Measurements from ENCODE around the gene DYSF.
"Not testable (repeated sequence)": the region's sequence is repeated elsewhere in the genome, so short reads cannot be mapped to it uniquely, and the experiment has no call there.

DYSF gene

GRCh38 chr2:71473346-71474031 lies 20.1 kb downstream of the DYSF start:
- no peak for DNase-seq

DNA sequence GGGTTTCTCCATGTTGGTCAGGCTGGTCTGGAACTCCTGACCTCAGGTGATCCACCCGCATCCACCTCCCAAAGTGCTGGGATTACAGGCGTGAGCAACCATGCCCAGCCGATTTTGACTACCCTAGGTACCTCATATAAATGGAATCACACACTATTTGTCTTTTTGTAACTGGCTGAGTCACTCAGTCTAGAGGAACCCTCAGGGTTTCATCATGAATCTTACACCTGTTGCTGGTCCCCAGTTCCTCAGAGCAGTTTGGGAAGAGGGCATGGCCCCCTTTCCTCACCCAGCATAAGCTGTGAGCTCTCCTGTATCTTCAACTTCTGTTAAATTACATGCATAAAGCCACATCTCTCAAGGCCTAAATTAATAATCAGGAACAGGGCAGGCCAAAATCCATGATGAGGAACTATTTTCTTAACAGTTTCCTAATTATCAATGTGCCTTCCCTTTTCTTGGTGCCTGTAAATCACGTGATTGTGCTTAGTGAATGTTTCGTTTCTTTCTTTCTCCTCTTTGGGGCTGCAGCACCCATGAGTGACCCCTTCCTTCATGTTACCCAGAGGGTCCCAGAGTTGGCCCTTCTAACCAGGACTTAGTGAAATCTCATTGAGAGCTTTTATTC lies 20.9 kb downstream of the DYSF start:
- DNase-seq: no peak

DNA sequence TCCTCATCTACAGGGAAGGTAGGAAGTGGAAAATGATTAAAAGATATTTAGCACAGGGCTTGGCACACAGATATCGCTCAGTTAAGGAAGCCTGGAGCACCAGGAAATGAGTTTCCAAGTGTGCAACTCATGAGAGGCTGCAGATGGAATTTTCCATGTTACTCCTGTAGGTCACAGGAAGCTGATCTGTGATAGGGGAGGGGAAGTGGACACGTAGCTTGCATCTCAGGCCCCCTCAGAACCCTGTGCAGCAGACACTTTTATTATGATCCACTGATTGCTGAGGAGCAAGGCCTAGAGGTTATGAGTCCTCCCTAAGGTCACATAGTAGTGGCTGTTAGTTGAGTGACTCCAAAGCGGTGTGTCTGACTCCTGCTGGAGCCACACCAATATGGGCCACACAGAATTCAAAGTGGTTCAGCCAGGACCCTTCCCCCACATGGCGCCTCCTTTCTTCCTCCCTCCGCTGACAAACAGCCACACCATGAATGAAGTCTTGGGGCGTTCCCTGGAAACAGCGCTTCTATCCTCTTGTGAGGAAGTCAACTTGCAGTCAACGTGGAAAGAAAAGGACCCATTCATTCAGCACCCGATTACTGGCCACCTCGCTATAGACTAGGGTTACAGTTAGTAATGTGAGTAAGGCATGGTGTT lies 21.5 kb downstream of the DYSF start:
- no peak for DNase-seq

DNA sequence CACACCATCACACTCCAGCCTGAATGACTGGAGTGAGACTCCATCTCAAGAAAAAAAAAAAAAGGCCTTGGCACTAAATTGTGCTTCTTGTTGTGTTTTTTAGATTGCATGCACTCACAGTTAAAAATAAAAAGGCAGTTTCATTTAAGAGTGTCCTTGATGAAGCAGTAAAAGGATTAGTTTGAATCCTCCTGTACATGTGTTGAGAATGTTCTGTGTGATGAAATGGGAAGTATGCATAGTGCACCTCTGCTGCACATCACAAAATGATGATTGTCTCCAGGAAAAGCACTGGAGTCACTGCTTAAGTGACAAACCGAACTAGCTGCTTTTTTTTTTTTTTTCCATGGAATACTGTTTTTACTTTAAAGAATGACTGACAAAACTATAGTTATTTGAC lies 23.1 kb downstream of the DYSF start:
- DNase-seq: no peak

- DNase-seq: no peak
Observed at GRCh38 chr2:71477231-71477691, 23.9 kb downstream of the DYSF start.

- no peak for DNase-seq
Observed at GRCh38 chr2:71478806-71479205, 25.4 kb downstream of the DYSF start.

GRCh38 chr2:71479261-71479660 lies 25.9 kb downstream of the DYSF start:
- no peak for DNase-seq

DNA sequence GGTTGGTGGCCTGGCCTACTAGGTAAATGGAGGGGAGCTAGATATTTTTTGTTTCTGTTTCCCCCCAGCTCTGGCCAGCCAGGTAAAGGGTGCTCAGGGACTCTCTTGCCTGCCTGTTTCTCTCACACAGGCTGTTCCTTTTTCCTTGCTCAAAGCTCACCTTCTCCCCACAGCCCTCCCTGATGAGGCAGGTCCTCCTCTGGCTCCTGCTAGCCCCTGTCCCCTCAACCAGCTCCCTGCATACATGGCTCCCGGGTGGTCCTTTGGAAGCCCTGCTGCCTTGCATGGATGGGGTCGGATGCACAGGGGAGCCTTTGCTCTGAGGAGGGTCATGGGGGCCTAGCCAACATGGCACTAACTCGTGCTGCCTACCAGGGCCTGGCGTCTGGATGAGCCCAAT lies 27.8 kb downstream of the DYSF start:
- no peak for DNase-seq

DNA sequence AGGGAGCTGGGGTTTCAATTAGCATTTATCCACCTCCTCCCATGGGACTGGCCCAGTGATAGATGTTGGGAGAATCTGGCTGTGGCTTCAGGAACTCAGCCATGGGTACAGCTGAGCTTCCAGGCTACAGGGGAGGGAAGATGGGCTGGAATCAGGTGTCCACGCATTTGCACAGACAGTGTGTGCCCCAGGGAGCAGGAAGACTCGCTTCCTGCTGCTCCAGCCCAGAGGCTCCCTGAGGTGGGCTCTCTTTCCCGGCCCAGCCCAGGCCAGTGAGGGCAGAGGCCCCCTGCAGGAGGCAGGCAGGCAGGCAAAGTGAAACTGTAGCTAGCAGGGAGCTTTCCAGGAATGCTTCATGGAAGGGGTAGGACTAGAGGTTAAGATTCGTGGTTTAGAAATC lies 28.7 kb downstream of the DYSF start:
- no peak for DNase-seq

- DNase-seq: no peak
Observed at GRCh38 chr2:71483246-71483645, 29.9 kb downstream of the DYSF start.

DNA sequence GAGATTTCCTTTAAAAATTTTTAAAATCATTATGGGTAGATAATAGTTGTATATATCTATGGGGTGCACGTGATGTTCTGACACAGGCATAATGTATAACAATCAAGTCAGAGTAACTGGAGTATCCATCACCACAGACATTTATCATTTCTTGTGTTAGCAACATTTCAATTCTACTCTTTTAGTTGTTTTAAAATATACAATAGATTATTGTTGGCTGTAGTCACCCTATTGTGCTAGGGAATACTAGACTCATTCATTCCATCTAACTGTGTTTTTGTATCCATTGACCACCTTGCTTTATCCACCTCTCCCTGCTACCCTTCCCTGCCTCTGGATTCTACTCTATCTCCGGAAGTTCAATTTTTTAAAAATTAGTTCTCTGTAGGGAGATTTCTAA lies 31.0 kb downstream of the DYSF start:
- no peak for DNase-seq

DNA sequence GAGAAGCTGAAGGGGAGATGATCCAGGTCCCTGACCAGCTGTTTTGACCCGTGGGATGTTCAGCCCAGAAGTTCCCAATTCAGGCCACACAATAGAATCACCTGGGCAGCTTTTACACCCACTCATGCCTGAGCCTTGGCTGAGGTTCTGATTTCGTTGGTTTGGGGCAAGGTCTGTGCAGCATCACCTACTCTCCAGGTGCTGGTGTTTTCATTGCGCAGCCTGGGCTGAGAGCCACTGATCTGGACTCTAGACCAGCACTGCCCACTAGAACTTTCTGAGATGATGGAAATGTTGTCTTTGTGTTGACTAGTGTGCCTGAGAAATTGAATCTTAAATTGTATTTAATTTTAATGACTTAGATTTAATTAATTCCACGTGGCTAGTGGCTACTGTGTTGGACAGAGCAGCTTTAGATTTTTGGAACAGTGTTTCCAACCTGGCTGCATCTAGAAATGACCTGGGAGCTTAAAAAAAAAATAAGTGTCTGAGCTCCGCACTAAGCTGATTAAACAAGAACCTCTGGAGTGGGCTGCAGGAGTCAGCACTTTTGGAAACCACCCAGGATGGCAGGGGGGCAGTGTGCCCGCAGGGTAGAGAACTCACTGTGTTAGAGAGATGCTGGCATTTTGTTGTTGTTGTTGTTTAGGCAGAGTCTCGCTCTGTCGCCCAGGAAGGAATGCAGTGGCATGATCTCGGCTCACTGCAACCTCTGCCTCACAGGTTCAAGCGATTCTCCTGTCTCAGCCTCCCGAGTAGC lies 33.7 kb downstream of the DYSF start:
- DNase-seq: no peak

GRCh38 chr2:71491551-71491950 lies 38.2 kb downstream of the DYSF start:
- not testable (repeated sequence) for DNase-seq

GRCh38 chr2:71492112-71492511 lies 38.8 kb downstream of the DYSF start:
- no peak for DNase-seq

- DNase-seq: no peak
Observed at GRCh38 chr2:71494091-71494490, 40.7 kb downstream of the DYSF start.

- DNase-seq: no peak
Observed at GRCh38 chr2:71494523-71495155, 41.3 kb downstream of the DYSF start.

DNA sequence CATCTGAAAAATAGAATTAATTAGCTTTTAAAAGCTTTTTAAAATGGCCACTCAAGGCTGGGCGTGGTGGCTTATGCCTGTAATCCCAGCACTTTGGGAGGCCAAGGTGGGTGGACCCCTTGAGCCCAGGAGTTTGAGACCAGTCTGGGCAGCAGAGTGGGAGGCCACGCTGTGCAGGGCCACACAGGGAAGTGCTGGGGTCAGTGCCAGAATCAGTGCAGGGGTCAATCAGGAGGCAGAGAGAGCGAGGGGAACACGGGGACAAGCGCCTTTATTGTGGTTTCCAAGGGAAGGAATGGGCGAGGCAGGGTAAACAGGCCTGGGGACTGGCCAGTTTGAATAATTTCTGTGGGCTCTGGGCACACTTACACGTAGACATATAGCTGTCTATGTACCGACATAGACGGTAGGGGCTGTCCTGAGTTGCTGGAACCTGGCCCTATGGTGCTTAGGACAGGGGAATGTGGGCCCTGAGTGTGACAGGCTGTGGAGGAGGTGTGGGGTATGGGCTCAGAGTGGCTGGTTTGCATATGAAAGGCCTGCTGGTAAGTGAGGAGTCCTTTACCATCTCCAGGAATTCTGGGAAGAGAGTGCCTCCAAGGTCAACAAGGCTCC lies 42.9 kb downstream of the DYSF start:
- DNase-seq: no peak

GRCh38 chr2:71498261-71498701 lies 44.9 kb downstream of the DYSF start:
- DNase-seq: no peak

DNA sequence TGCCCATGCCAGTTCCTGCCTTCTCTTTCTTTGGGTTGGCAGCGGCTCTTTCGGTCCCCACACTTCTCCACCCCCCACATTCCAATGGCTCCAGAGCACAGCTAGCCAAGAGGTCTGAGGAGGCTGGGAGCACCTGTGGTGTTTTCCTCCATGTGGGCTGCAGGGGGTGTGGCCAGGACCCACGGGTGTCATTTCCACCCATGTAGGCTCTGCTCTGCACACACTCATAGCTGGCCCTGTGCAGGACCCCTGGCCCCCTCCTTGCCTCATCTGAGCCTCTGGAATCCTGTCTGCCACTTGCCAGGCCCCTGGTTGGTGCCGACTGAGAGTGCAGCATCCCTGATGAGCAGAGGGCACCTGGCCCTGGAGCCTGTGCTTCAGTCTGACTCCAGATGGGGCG lies 46.3 kb downstream of the DYSF start:
- no peak for DNase-seq

GRCh38 chr2:71500426-71501079 lies 47.2 kb downstream of the DYSF start:
- no peak for DNase-seq

DNA sequence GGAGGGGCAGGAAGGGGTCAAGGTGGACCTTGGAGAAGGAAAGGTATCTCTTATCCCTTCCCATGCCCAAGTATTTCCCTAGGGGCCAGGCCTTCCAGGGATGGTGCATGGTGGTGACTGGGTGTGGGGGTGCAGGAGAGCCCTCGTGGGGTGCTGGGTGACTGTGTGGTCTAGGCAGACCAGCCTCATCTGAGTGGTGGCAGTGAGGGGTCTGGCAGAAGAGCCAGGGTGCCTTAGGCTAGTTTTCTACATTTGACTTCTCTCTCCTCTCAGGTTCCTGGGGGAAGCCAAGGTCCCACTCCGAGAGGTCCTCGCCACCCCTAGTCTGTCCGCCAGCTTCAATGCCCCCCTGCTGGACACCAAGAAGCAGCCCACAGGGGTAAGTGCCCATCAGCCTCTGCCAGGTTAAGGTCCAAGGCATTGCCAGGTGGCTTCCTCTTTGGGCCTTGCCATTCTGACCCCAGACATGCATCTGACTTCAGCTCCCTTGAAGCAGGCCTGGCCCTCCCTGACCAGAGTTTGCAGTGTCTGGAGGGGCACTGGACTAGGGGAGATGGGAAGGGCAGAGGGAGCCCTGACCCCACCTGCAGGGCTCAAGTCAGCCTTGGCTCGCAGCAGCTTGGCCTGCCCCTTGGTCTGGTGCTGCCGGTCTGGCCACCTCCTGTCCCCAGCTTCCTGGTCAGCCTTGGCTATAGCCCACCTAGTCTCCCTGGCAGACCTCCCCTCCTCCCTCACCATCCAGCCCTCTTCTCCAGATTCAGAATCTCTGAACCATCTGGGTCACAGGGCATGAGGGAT lies 49.8 kb downstream of the DYSF start:
- no peak for DNase-seq
